ENCODE data around the gene SLC50A1. TPM values are rescaled to one million over a fixed set of nuclear protein-coding genes. Genes with fewer than 3 reads are reported as not detected.

SLC50A1 gene
- total RNA-seq, 1 experiment from 2014 or later: 24.9 TPM

GRCh38 chr1:155113450-155113980 lies 22.1 kb upstream of the SLC50A1 start:
- no peak overlapping the region for H3T11ph ChIP-seq (ENCODE audit: low read length)
- H3K4me2 ChIP-seq (ENCODE audit: insufficient read depth, insufficient read length, low read length): no peak overlapping the region
- H2BK5ac ChIP-seq (ENCODE audit: insufficient read length, low read length): no peak overlapping the region
- H2BK120ac ChIP-seq (ENCODE audit: low read depth, low read length, poor library complexity, severe bottlenecking): no peak overlapping the region
- TF ChIP-seq CTCF (conservative IDR thresholded peaks at IDR 0.05): no peak
- Mint-ChIP-seq H3K27ac (no peak overlapping the region), H3K4me1 (peaks cover 2 to 4% of the 10 kb centered on the region in 2 experiments; a peak in 1 of 4 replicates), H3K27me3 (ENCODE audit: low read depth) (peaks cover 27% of the 10 kb centered on the region), H3K9me3 (no peaks in the 10 kb centered on the region), H3K36me3 (ENCODE audit: insufficient read depth in 1 of 3, low read depth in 3 of 3) (no peaks in the 10 kb centered on the region), H3K4me3 (no peak overlapping the region)
- H3K4me1 ChIP-seq (ENCODE audit: insufficient read depth, low read length): no peaks in the 10 kb centered on the region
- DNase-seq: no peak
- no peaks in the 10 kb centered on the region for H3K23me2 ChIP-seq (ENCODE audit: insufficient read length, low read depth, low read length, poor library complexity, severe bottlenecking)
- no peak overlapping the region for H3K23ac ChIP-seq (ENCODE audit: insufficient read length, low read depth, low read length)
- H4K91ac ChIP-seq (ENCODE audit: insufficient read length, low read depth, low read length): no peak overlapping the region
- no peak overlapping the region for H2BK15ac ChIP-seq (ENCODE audit: low read depth, low read length)
- H3K27me3 ChIP-seq (ENCODE audit: insufficient read depth, low read length): no peaks in the 10 kb centered on the region; the same call in 1 of the 2 replicates
- no peak overlapping the region for H3K4ac ChIP-seq (ENCODE audit: low read depth, low read length)
- no peak overlapping the region for H2AFZ ChIP-seq (ENCODE audit: low read length)
- WGBS (ENCODE audit: extremely low coverage, insufficient read length, low lambda C conversion rate): no CpG with 5 or more reads among the region's 5 CpGs
- H3K79me1 ChIP-seq (ENCODE audit: insufficient read depth, low read depth, low read length, poor library complexity, severe bottlenecking): no peaks in the 10 kb centered on the region
- H2BK20ac ChIP-seq (ENCODE audit: low read depth, low read length, poor library complexity, severe bottlenecking): no peak overlapping the region
- H4K8ac ChIP-seq (replicated peaks; ENCODE audit: insufficient read length, low read depth, low read length): no peak overlapping the region
- H3K9ac ChIP-seq (ENCODE audit: extremely low read depth, insufficient read length, low read length): no peak overlapping the region
- no peak overlapping the region for H2AK5ac ChIP-seq (ENCODE audit: insufficient read length, low read length)
- H3K79me2 ChIP-seq (ENCODE audit: insufficient read depth, low read length): no peaks in the 10 kb centered on the region
- H3K9me3 ChIP-seq (ENCODE audit: control insufficient read depth, low read depth, low read length): no peaks in the 10 kb centered on the region
- no peak overlapping the region for H3K27ac ChIP-seq (ENCODE audit: insufficient read length, low read depth, low read length)
- H4K20me1 ChIP-seq (ENCODE audit: control insufficient read depth, insufficient read depth, insufficient read length): no peaks in the 10 kb centered on the region
- H3K56ac ChIP-seq (ENCODE audit: insufficient read length, low read depth, low read length): no peak overlapping the region
- H2BK12ac ChIP-seq (ENCODE audit: insufficient read length, low read depth, low read length): no peak overlapping the region
- H3K14ac ChIP-seq (ENCODE audit: insufficient read depth, low read length): no peak overlapping the region
- no peak overlapping the region for H3K18ac ChIP-seq (ENCODE audit: insufficient read length, low read depth, low read length)
- no peak overlapping the region for H4K5ac ChIP-seq (ENCODE audit: insufficient read length, low read depth, low read length)
